ENCODE data around the gene FLRT3. TPM values are rescaled to one million over a fixed set of nuclear protein-coding genes. Genes with fewer than 3 reads are reported as not detected.

Gene FLRT3
- total RNA-seq, result 10 to 100 TPM in 1 of 3 donors, 1 to 10 TPM in 1, under 1 TPM in 1; under 0.01 to 12.0 (median 6.2) TPM

- peak; percentile 74 to 88 for DNase-seq (ENCODE audit: low spot score in 2 of 2)
- H3K36me3 ChIP-seq, result no peaks in the 10 kb centered on the region
- TF ChIP-seq CTCF (IDR thresholded peaks at IDR 0.05), result peak; percentile 63 to 82 (median 75)
- TF ChIP-seq POLR2AphosphoS5 (IDR thresholded peaks at IDR 0.05), result peak in 2 of 3 donors; percentile 34 to 83
- TF ChIP-seq POLR2A (IDR thresholded peaks at IDR 0.05), result no peak
- intact Hi-C loops (cut with DNase I; ENCODE audit: low total_unique reads), result no loop called here
- no peaks in the 10 kb centered on the region for H3K9me3 ChIP-seq
- no peaks in the 10 kb centered on the region for H3K4me1 ChIP-seq
- H3K27me3 ChIP-seq, result no peaks in the 10 kb centered on the region
- H3K4me3 ChIP-seq, result peak within 1 kb of the TSS; percentile 31 to 62 (median 51)
- peak within 1 kb of the TSS; percentile 48 to 62 for H3K27ac ChIP-seq
These were observed at the start of gene FLRT3 for GRCh38 chr20:14337400-14338171. TSS of gene FLRT3 (minus strand) at chr20:14337612. CDS start at chr20:14327506, 10,106 bp downstream.

- Histone ChIP-seq H3K36me3 (no peaks in the 10 kb centered on the region), H3K27me3 (no peaks in the 10 kb centered on the region), H3K9me3 (peaks cover 0 to 8% of the 10 kb centered on the region in 2 donors), H3K27ac (no peak overlapping the region), H3K4me3 (no peak overlapping the region), H3K4me1 (no peaks in the 10 kb centered on the region)
- TF ChIP-seq CTCF (IDR thresholded peaks at IDR 0.05) (no peak), POLR2AphosphoS5 (IDR thresholded peaks at IDR 0.05) (no peak), POLR2A (IDR thresholded peaks at IDR 0.05) (no peak)
- intact Hi-C loops (cut with DNase I; ENCODE audit: low total_unique reads), result no loop called here
- DNase-seq (ENCODE audit: low spot score in 2 of 2), result no peak
These were observed 49.3 kb upstream of the FLRT3 start for GRCh38 chr20:14386726-14387125.

- no peaks in the 10 kb centered on the region for H3K27me3 ChIP-seq
- TF ChIP-seq CTCF (IDR thresholded peaks at IDR 0.05), result no peak
- TF ChIP-seq POLR2A (IDR thresholded peaks at IDR 0.05), result no peak
- no peak for TF ChIP-seq POLR2AphosphoS5 (IDR thresholded peaks at IDR 0.05)
- DNase-seq (ENCODE audit: low spot score in 2 of 2), result no peak
- H3K4me3 ChIP-seq, result no peak overlapping the region
- no peak overlapping the region for H3K27ac ChIP-seq
- intact Hi-C loops (cut with DNase I; ENCODE audit: low total_unique reads), result no loop called here
- H3K36me3 ChIP-seq, result no peaks in the 10 kb centered on the region
- H3K9me3 ChIP-seq, result peaks cover 0 to 8% of the 10 kb centered on the region in 2 donors
- H3K4me1 ChIP-seq, result no peaks in the 10 kb centered on the region
These were observed 47.8 kb upstream of the FLRT3 start for GRCh38 chr20:14385176-14385740.

GRCh38 chr20:14384416-14385175 lies 47.2 kb upstream of the FLRT3 start:
- DNase-seq (ENCODE audit: low spot score in 2 of 2), result no peak
- Histone ChIP-seq H3K27me3 (no peaks in the 10 kb centered on the region), H3K27ac (no peak overlapping the region), H3K36me3 (no peaks in the 10 kb centered on the region), H3K4me1 (no peaks in the 10 kb centered on the region), H3K9me3 (peaks cover 0 to 8% of the 10 kb centered on the region in 2 donors), H3K4me3 (no peak overlapping the region)
- TF ChIP-seq POLR2AphosphoS5 (IDR thresholded peaks at IDR 0.05) (no peak), POLR2A (IDR thresholded peaks at IDR 0.05) (no peak), CTCF (IDR thresholded peaks at IDR 0.05) (no peak)
- intact Hi-C loops (cut with DNase I; ENCODE audit: low total_unique reads), result no loop called here

Measured in breast epithelium (tissue), 4 donors.